Brain pericyte (primary cell): ENCODE measurements around the gene PPP4R3A.
A peak's percentile ranks its signal among the peaks of the same experiment; 100 is the strongest.
"Not testable (repeated sequence)": the region's sequence is repeated elsewhere in the genome, so short reads cannot be mapped to it uniquely, and the experiment has no call there.

Source experiments
- DNase-seq: peaks from one replicate; pipeline ENCODE4 v3.0.0-alpha.2; 2012; ENCODE audit warnings: low read depth, low spot score

The PPP4R3A gene

DNA sequence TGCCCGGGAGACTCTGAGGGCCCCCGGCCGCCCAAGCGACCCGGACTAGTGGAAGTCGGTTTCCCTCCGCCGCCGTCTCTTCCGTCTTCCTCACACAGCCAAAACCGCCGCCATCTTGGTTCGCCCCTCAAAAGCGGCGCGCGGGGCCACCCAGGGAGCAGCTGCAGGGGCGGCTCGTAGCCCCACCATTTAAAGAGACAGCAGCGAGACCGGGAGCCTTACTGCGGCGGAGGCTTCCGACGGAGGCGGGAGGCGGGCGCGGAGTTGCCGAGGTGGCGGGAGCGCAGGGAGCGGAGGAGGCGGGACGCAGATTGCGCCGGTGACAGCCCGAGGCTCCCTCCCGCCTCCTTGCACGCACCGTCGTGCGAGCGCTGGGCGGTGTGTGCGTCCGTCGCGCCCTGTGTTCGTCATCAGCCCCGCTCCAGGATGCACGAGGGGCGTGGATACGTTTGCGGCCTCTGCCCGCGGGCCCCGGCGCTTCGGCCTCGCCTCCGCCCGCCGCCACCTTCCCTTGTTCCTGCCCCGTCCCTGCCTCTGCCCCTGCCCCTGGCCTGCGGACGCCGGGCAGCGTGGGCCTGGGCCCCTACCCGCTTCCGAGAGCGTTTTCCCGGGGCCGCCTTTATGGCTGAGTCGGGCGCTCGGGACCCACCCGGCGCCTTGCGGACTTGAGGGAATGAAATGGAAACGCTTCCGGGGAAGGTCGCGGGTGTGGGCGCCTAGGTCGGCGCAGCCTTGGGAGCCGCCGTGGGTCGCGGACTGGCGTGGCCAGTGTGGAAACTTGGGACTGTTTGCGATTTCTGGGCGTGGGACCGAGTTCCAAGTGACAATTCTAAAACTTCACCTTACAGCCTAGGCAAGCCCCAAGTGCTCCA, at the start of gene PPP4R3A:
TSS of gene PPP4R3A (minus strand) at position 140 of the 872 bp plus-strand sequence. CDS start 663 bp downstream, outside the sequence.
- peak; percentile 94 for DNase-seq

DNA sequence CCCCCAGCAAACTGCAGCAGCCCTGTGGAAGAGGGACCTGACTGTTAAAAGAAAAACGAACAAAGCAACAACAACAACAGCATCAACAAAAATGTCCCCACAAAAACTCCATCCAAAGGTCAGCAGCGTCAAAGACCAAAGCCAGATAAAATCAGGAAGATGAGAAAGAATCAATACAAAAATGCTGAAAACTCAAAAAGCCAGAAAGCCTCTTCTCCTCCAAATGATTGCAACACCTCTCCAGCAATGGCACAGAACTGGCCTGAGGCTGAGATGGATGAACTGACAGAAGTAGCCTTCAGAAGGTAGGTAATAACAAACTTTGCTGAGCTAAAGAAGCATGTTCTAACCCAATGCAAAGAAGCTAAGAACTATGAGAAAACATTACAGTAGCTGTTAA, 45.4 kb upstream of the PPP4R3A start:
- DNase-seq: no peak

DNA sequence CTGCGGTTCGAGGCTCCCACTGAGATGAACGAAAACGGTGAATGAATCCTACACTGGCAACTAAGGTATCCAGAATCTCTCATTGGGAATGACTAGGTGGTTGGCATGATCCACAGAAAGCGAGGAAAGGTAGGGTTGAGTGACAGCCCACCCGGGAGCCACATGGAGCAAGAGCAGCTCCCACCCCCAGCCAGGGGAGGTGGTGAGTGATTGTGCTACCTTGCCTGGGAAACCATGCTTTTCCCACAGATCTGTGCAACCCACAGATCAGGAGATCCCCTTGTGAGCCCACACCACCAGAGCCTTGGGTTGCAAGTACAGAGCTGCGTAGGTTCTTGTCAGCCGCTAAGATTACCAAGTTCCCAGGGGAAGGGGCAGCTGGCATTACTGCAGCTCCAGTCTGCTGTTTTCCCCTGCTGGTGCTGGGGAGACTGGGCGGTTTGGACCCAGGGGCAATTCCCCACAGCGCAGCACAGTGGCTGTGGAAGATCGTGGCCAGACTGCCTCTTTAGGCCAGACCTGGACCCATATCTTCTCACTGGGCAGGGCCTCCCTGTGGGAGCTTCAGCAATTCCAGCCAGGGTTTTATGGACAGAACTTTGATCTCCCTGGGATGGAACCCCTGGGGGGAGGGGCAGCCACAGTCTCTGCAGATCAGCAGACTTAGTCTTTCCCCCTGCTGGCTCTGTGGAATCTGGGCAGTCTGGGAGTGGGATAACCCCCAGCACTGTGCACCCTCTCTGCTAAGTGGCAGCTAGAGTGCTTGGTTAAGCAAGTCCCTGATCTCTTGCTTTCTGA, 44.6 kb upstream of the PPP4R3A start:
- no peak for DNase-seq

DNA sequence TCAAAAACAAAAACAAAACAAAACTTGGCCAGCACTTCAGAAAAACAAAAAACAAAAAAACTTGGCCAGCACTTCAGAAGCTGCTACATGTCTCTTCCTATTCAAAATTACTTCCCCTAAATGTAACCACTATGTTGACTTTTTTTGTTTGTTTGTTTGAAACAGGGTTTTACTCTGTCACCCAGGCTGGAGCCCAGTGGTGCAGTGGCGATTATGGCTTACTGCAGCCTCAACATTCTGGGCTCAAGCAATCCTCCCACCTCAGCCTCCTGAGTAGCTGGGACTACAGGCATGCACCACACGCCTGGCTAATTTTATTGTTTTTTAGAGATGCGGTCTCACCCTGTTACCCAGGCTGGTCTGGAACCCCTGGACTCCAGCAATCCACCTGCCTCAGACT, 38.0 kb upstream of the PPP4R3A start:
- DNase-seq: no peak

DNA sequence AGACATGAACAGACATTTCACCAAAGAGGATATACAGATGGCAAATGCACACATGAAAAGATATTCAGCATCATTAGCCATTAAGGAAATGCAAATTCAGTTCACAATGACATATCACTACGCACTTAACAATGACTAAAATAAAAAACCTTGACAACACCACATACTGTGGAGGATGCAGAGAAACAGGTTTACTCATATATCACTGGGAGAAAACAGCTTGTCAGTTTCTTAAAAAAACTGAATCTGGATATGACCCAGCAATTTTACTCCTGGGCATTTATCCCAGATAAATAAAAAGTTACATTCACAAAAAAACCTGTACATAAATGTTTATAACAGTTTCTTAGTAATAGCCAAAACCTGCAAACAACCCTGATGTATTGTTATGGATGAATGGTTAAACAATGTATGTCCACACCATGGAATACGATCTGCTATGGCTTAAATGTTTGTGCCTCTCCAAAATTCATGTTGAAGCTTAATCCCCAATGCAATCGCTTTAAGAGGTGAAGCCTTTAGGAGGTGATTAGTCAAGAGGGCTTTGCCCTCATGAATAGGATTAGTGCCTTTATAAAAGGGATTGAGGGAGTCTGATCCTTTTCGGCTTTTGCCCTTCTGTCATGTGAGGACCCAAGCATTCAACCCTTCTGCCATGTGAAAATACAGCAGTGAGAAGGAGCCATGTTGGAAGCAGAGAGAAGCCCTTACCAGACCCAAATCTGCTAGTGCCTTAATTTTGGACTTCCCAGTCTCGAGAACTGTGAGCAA, 36.0 kb upstream of the PPP4R3A start:
- no peak for DNase-seq

DNA sequence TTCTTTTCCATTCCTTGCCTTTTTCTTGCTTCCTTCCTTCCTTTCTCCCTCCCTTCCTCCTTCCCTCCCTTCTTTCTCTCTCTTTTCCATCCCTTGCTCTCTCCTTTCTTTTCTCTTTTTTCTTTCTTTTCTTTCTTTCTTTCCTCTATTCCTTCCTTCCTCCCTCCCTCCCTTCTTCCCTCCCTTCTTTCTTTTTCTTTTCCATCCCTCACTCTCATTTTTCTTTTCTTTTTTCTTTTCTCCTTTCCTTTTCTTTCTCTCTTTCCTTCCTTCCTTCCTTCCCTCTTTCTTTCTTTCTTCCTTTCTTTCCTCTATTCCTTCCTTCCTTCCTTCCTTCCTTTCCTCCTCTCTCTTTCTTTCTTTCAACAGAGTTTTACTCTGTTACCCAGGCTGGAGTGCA, 35.1 kb upstream of the PPP4R3A start:
- no peak for DNase-seq

DNA sequence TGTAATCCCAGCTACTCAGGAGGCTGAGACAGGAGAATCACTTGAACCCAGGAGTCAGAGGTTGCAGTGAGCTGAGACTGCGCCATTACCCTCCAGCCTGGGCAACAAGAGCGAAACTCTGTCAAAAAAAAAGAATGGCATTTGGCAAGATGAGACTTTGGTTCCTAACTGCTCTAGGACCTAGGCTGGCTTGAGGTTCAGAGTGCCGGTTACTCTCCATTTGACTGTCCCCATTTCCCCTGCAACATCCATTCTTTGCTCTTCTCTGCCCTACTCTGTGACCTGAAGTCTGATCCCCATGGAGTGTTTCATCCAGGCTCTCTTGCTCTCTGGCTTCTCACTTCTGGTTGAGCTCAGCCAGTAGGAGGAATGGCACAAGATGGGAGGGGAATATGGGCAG, 26.2 kb upstream of the PPP4R3A start:
- no peak for DNase-seq

DNA sequence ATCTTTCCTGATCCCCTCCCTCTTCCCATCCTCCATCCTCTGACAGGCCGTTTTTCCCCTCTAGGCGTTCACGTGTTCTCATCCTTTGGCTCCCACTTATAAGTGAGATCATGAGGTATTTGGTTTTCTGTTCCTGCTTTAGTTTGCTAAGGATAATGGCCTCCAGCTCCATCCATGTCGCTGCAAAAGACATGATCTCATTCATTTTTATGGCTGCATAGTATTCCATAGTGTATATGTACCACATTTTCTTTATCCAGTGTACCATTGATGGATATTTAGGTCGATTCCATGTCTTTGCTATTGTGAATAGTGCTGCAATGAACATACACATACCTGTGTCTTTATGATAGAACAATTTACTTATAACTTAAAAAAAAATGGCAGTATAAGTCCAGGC, 23.9 kb upstream of the PPP4R3A start:
- not testable (repeated sequence) for DNase-seq

DNA sequence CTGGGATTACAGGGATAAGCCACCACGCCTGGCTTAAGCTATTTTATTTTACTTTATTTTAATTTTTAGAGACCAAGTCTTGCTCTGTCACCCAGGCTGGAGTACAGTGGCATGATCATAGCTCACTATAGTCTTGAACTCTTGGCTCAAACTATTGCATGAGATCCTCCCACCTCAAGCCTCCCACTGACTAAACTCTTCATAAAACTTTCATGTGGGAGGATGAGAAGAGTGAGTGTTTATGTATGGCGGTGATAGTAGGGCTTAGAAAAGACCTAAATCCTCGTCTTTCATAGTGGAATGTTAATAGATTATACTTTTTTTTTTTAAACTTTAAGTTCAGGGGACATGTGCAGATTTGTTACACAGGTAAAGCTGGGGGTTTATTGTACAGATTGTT, 23.5 kb upstream of the PPP4R3A start:
- DNase-seq: no peak

DNA sequence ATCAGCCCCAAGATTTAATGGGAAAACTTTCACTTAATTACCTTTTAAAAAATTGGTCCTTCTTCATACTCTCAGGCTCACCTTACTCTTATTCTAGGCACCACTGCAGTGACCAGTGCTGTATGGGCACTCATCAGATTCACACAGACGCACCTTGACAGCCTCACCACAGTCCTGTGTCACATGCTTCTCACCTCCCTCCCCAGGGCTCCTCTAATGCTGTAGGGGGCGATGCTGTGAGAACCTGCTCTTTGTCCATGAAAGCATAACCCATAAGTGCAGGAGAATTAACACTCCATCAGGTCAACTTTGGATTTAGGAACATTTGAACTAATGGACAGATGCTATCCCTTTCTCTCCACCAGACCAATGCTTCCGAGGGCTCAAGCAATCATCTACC, 13.9 kb upstream of the PPP4R3A start:
- DNase-seq: no peak

DNA sequence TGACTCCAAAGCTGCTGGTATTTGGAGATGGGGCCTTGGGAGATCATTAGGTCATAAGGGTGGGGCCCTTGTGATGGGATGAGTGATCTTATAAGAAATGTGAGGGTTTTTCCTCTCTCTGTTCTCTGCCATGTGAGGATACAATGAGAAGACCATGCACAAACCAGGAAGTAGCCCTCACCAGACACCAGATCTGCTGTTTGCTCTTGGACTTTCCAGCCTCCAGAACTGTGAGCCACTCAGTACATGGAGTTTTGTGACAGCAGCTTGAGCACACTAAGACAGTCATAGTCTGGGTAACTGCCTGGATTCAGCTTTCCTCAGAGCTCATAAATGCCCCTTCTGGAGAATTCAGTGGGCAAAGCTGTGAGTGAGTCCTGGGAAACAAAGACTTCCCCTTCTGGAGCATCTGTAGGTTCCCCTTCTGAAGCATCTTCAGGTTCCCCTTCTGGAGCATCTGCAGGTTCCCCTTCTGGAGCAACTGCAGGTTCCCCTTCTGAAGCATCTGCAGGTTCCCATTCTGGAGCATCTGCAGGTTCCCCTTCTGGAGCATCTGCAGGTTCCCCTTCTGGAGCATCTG, 11.0 kb upstream of the PPP4R3A start:
- DNase-seq: no peak

DNA sequence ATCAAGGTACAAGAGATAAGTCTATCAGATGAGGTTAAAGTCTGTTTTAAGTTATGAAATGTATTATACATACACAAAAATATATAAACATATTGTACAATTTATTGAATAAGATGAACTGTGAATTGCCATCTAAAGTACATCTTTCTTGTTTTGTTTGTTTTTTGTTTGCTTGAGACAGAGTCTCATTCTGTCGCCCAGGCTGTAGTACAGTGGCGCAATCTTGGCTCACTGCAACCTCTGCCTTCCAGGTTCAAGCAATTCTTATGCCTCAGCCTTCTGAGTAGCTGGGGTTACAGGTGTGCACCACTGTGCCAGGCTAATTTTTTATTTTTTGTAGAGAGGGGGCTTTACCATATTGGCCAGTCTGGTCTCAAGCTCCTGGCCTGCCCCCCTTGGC, 10.0 kb upstream of the PPP4R3A start:
- no peak for DNase-seq

DNA sequence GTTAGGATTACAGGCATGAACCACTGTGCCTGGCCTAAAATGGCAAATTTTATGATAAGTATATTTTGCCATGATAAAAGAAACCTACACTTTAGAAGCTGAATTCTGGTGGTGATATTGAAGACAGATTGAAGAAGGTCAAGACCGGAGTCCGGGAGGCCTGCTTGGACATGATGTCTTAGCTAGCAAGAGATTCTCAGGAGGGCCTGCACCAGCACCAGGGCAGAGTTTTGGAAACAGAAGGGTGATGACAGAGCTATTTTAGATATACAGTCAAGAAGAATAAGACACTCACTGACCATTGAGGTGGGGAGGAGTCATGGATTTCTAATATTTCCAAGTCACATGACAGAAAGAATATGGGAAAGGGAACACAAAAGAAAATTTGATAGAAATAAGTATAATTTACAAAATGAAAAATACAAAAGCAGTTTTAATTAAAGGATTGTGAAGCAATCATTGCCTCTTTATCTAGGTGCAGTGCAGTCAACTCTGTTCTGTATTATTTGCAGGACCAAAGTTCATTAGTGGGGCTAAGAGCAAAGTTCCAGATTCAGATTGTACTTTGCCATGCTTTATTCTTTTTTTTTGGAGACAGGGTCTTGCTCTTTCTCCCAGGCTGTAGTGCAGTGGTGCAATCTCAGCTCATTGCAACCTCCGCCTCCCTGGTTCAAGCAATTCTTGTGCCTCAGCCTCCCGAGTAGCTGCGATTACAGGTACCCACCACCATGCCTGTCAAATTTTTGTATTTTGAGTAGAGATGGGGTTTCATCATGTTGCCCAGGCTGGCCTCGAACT, 9.3 kb upstream of the PPP4R3A start:
- no peak for DNase-seq

DNA sequence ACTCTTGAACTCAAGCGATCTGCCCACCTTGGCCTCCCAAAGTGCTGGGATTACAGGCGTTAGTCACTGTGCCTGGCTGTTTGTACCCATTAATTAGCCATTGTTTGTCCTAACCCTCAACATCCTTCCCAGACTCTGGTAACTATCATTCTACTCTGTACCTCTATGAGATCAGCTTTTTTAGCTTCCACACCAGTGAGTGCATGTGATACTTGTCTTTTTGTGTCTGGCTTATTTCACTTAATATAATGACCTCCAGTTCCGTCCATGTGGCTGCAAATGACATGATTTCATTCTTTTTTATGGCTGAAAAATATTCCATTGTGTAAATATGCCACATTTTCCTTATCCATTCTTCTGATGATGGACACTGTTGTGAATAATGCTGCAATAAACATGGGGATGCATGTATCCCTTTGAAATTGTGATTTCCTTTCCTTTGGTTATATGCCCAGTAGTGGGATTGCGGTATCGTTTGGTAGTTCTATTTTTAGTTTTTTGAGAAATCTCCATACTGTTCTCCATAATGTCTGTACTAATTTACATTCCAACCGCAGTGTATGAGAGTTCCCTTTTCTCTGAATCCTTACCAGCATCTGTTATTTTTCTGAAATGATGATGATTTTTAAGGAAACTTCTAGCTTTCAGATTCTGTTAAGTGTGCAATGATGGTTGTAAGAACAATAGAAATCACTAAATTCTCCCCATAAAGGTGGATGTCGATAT, 6.7 kb upstream of the PPP4R3A start:
- DNase-seq: no peak

DNA sequence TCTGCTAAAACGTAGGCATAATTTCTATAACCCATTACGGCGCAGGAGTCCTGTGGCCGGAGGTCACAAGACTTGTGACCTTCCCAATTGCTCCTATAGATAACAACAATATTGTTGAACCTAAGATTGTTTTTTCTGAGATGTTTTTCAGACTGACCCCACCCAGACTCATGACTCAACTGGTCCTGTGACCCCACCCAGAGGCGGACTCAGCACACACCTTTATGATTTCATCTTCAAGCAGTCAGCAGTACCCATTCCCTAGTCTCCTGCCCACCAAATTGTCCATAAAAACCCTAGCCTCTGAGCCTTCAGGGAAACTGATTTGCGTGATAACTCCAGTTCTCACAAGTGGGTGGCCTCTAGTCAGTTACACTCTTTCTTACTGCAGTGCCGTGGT, 5.9 kb upstream of the PPP4R3A start:
- no peak for DNase-seq

DNA sequence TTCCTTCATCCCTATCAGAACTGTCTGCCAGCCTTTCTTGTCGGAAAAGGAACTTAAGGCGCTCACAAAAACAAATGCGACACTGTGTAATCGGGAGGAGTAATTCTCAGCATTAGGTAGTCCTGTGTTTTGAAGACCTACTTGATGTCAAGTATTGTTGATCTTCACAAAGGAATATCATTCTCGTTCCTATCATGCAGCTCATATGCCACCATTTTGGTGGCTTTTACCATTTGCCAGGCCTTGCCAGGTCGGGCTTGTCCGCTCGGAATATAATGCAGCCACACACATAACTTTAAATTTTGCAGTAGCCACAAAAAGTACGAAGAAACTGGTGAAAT, 903 bp upstream of the PPP4R3A start:
- peak; percentile 13 for DNase-seq

DNA sequence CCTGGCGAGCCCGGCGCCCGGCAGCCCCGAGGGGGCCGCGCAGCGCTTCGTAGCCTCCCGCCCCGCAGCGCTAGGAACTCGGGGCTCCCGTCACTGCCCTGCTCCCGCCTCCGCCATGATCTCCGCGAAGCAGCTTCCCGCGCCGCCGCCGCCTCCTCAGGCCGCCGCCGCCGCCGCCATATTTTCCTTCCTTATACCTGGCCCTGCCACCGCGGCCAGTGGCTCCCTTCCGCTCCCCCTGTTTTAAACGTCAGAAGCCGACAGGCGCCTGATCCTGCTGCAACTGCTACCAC, 286 bp downstream of the PPP4R3A start:
- DNase-seq: no peak

DNA sequence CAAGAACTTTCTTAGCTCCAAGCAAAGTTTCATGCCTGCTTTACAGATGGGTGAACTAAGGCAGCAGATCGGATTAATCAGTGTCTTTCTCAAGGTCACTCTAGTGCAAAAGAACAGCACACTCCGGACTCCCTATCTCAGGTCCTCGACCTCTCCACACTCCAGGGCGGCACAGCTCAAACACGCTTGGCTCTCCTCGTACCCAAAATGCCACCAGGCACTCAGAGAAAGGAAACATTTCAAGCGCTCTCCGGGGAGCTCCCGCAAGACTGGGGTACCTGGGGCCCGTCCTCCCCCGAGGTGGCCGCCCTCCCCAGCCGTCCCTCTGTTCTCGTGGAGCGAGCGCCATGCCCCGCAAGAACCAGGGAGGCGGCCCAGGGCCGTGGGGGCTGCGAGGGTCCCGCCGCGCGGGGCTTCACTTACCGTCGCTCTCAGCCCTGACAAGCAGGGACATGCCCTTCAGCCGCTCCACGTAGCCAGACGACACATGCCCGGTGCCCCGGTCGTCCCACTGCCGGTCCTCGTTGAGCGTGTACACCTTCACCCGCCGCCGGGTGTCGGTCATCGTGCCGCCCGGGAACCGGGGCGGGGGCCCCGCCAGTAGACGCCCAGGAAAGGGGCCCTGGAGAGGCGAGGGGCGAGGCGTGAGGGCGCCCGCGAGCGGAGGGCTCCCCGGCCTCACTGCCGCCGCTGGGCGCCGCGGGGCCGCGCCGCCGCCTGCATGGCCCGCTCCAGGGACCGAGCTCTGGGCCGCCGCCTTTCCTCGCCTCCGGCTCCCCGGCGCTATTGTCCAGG, 830 bp downstream of the PPP4R3A start:
- DNase-seq: no peak

DNA sequence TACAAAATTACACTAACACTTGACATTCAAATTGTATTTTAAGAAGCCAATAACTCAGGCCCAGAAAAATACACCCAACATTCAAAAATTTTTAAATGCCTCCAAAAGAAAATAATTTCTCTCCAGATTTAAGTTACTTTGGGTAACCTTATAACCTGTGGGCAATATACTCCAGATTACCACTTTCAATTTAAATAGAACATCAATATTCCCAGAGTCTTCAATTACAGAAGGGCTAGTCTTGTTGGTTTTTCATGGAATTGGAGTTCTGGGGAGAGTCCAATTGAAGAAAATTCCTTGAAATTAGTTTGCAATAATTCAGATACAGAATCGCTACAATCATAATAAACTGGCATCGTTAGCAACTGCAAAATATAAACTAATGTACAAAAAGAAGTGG, 2.0 kb downstream of the PPP4R3A start:
- no peak for DNase-seq

DNA sequence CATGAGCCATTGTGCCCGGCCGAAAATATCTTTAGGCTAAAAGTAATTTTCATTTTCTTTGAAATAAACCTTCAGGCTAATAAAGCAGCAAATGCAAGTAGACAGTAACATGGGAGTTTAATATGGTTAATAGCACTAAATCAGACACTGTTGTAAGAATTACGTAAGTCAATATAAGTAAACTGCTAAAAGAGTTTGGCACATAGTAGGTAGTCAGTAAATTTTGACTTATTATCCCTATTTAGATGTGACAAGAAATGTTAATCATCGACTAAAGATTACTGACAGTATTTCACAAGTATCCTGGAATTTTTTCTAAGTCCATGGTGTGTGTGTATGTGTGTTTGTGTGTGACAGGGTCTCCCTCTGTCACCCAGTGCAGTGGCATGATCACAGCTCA, 3.9 kb downstream of the PPP4R3A start:
- DNase-seq: no peak
